GM18909 (cell line): ENCODE data around the gene MTHFD1L.
"Not testable (repeated sequence)": the region's sequence is repeated elsewhere in the genome, so short reads cannot be mapped to it uniquely, and the experiment has no call there.

Experiments
- ATAC-seq: cut with Tn5 transposase; IDR thresholded peaks from one replicate; pipeline ENCODE4 v1.9.1; 2021; ENCODE audit warnings: mild to moderate bottlenecking; ENCODE audit not compliant: unreplicated experiment, poor library complexity

MTHFD1L gene

GRCh38 chr6:150865406-150866146 lies at the start of gene MTHFD1L:
MTHFD1L (plus strand) TSS chr6:150865702; CDS start chr6:150865823, 121 bp downstream.
- peak; percentile 89 for ATAC-seq

- not testable (repeated sequence) for ATAC-seq
Measured at GRCh38 chr6:150816554-150816953, 48.9 kb upstream of the MTHFD1L start.

DNA sequence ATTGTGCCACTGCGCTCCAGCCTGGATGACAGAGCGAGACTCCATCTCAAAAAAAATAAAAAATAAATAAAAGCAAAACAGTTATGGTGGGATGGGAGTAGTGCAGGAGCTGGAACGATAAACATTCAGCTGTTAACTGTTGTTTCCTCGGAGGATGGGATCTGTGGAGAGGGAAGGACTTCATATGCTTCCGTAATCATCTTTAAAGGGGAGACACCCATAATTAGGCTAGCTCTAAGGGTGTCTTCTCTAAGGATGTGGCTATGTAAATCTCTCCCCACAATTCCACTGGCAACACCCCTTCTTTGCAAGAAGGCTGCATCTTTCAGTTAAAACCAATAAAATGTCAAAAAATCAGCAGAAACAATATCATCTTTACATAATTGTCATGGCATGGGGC lies 42.6 kb upstream of the MTHFD1L start:
- no peak for ATAC-seq

DNA sequence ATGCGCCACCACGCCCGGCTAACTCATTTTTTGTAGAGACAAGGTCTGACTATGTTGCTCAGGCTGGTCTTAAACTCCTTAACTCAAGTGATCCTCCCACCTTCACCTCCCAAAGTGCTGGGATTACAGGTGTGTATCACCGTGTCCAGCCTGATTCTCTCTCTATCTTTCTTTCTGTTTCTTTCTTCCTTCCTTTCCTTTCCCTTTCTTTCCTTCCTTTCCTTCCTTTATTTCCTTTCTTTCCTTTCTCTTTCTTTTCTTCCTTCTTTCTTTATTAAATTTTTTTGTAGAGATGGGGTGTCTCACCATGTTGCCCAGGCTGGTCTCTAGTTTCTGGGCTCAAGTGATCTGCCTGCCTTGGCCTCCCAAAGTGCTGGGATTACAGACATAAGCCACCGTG lies 38.7 kb upstream of the MTHFD1L start:
- no peak for ATAC-seq

DNA sequence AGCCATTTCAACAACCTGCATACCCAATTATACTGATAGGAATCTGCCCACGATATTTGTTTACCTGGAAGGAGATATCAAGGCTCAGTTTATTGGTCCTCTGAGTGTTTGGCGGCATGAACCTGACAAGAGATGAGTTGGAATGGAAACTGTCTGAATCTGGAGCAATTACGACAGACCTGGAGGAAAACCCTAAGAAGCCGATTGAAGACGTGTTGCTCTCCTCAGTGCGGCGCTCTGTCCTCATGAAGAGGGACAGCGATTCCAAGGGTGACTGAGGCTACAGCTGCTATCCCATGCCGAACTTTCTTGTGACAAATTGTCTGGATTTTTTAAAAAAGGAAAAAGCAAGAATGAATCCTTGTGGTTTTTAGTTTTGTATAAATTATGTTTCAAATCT lies 37.4 kb upstream of the MTHFD1L start:
- ATAC-seq: not testable (repeated sequence)

GRCh38 chr6:150830439-150831165 lies 34.9 kb upstream of the MTHFD1L start:
- ATAC-seq: no peak

- no peak for ATAC-seq
Measured at GRCh38 chr6:150831577-150831976, 33.9 kb upstream of the MTHFD1L start.

DNA sequence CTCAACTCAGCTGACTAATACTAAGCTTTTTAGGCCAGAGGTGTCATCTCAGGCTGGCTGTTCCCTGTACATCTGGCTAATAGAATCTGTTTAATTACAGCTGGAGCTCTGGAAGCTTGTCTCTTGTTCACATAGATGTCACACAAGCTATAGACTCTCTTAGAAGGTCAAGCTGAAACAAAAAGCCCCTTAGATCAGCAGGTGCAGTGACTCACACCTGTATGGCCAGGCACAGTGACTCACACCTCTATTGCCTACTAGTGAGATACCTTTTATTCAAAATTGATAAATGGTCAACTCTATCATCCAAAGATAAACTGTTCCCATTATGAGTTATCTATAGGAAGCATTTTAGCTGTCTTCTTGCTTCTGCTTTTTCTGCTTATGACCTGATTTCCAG lies 29.9 kb upstream of the MTHFD1L start:
- ATAC-seq: no peak

GRCh38 chr6:150840185-150840584 lies 25.3 kb upstream of the MTHFD1L start:
- ATAC-seq: no peak

GRCh38 chr6:150841189-150841588 lies 24.3 kb upstream of the MTHFD1L start:
- ATAC-seq: no peak

- ATAC-seq: no peak
Measured at GRCh38 chr6:150841697-150842096, 23.8 kb upstream of the MTHFD1L start.

GRCh38 chr6:150844371-150844770 lies 21.1 kb upstream of the MTHFD1L start:
- ATAC-seq: no peak

GRCh38 chr6:150846641-150847040 lies 18.9 kb upstream of the MTHFD1L start:
- no peak for ATAC-seq

- ATAC-seq: no peak
Measured at GRCh38 chr6:150848400-150848799, 17.1 kb upstream of the MTHFD1L start.

DNA sequence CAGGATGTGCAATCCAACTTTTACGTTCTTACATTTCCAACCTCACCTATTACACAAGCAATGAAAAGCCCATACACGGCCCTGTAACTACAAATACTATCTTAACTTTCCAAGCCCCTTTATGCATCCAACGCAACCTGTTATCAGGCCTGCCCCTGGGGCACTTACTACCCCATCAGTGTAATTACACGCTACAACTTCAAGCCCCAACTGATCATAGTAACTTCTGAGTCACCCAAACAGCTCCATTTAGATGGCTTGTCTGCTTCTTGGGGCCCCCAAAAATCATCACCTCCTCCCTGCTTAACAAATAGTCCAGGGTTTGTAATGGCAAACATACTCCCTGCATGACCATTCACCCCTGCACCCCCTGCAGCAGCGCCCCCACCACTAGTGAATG lies 11.1 kb upstream of the MTHFD1L start:
- ATAC-seq: not testable (repeated sequence)

DNA sequence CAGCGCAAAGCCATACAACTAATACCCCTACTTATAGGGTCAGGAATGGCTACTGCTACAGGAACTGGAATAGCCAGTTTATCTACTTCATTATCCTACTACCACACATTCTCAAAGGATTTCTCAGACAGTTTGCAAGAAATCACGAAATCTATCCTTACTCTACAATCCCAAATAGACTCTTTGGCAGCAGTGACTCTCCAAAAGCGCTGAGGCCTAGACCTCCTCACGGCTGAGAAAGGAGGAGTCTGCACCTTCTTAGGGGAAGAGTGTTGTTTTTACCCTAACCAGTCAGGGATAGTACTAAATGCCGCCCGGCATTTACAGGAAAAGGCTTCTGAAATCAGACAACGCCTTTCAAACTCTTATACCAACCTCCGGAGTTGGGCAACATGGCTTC lies 10.3 kb upstream of the MTHFD1L start:
- ATAC-seq: not testable (repeated sequence)

DNA sequence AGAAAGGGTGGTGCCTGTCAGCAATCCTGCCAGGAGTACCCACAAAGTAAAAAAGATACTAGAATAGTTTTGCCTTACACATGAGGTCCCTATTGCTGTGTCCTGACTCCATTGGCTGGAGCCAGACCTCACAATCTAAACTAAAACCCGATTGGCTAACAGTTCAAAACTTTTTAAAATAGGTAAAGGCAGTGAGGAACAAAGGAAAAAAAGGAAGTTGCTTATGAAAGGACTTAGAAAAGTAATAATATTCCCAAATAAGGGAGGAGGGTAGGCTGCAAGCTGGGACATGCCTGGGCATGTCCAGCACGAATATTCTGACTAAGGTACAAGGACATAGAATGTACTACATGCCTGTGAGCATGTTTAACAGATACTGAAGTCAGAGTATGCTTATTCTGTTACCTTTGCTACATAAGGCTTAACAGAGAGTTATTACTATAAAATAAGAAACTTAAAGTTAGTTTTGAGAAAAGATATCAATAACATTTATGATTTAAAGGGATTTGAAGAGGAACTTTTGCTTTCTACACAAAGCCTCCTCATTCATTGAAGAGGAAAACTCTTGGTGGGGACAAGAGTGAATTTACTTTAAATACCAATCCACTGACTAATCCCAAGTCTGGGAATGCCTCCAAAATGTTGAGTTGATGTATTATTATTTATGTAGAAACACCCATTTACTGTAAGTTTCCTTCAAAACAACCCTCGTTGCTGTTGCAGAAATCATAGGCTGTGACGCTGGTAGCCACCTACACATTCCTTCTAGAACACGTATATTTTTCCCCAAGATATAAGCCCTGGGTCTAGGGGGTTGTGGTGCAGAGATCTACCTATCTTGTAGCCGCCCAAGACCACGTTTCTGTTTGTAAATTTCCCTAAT lies 8.2 kb upstream of the MTHFD1L start:
- ATAC-seq: no peak

- ATAC-seq: no peak
Measured at GRCh38 chr6:150857945-150858308, 7.6 kb upstream of the MTHFD1L start.

- ATAC-seq: not testable (repeated sequence)
Measured at GRCh38 chr6:150861448-150862168, 3.9 kb upstream of the MTHFD1L start.

DNA sequence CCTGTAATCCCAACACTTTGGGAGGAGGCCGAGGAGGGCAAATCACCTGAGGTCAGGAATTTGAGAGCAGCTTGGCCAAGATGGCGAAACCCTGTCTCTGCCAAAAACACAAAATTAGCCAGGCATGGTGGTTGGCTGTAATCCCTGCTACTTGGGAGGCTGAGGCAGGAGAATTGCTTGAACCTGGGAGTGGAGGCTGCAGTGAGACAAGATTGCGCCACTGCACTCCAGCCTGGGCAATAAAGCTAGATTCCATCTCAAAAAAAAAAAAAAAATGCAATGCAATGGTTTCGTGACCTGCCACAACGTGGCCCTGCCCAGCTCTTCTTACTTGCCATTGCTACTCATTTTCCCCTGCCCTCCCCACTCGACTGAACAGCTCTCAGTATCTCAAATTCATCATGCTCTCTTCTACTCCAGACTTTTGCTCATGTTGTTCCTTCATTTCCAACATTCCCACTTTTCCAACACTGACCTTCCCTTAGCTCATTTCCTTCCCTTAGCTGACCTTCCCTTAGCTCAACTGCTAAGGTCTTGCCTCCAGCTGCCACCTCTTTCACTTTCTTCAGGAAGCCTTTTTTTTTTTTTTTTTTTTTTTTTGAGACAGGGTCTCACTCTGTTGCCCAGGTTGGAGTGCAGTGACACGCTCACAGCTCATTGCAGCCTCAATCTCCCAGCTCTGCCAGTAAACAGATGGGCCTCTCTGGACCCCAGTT lies 2.1 kb upstream of the MTHFD1L start:
- ATAC-seq: no peak
